HCT116 (cell line): Measurements from ENCODE around the gene CENPP. TPM values are rescaled to one million over a fixed set of nuclear protein-coding genes. Genes with fewer than 3 reads are reported as not detected.

Source experiments
- ATAC-seq: fragments of 200-7000 bp; cut with Tn5 transposase; 2 replicates; pipeline ENCODE4 v1.9.1; 2020; ENCODE audit warnings: mild to moderate bottlenecking, moderate library complexity
- BruUV-seq: library from RNA; stranded (reverse); fragments of 400-500 nt; replicated peaks from 2 replicates; lab custom pipeline; 2021; lab: Mats Ljungman, UMichigan
- CTCF ChIA-PET: fragments of 300-600 bp; sonication (Branson Sonifier 250); formaldehyde crosslinking; loops from one replicate; lab custom pipeline; 2021; ENCODE audit warnings: antibody characterized with exemption; lab: Charles Lee
- POLR2A ChIA-PET: fragments of 300-600, 350-600 bp; sonication (Branson Sonifier 250); formaldehyde crosslinking; loops from one replicate; lab custom pipeline; 2021; ENCODE audit warnings: antibody characterized with exemption; lab: Charles Lee
- RAD21 ChIA-PET, 2 experiments: fragments of 300-600 bp; sonication (Branson Sonifier 250); formaldehyde crosslinking; loops; one replicate each; lab custom pipeline; 2023; ENCODE audit warnings: low total read pairs in 2 of 2; ENCODE audit not compliant: uncharacterized antibody in 2 of 2, unreplicated experiment in 2 of 2, low non-redundant PET in 1 of 2; lab: Charles Lee
- DNase-seq: peaks from one replicate; pipeline ENCODE4 v3.0.0-alpha.2; 2010; ENCODE audit warnings: low read depth, low spot score
- H2AFZ ChIP-seq: fragments of 200-600 bp; shearing (Covaris generic), sonication (generic); 2 replicates; pipeline ENCODE4 v1.6.1; 2017; ENCODE audit warnings: low read depth, mixed run types, mixed read lengths, antibody characterized with exemption, low read length; ENCODE audit not compliant: poor library complexity, severe bottlenecking
- H3K27ac ChIP-seq: 2 replicates; pipeline ENCODE4 v1.5.1; 2012; ENCODE audit warnings: low read depth, low read length
- H3K27me3 ChIP-seq: fragments of 200-600 bp; sonication (generic); 2 replicates; pipeline ENCODE4 v1.6.1; 2016; ENCODE audit warnings: mixed run types, low read length, mixed read lengths; ENCODE audit not compliant: insufficient read depth
- H3K36me3 ChIP-seq, 2 experiments: fragments of 200-500 bp in 1 of 2; fragments of 200-600 bp in 1 of 2; sonication (Bioruptor generic) in 1 of 2; sonication (generic) in 1 of 2; 2 replicates each; pipeline versions ENCODE4 v1.5.1 to v1.6.1; 2014 to 2016; ENCODE audit warnings: low read length in 2 of 2, inconsistent platforms in 1 of 2, mixed read lengths in 1 of 2, mixed run types in 1 of 2; ENCODE audit not compliant: insufficient read depth in 2 of 2, control insufficient read depth in 1 of 2
- H3K4me1 ChIP-seq, 2 experiments: fragments of 200-600 bp in 1 of 2; sonication (generic) in 1 of 2; 2 replicates each; pipeline versions ENCODE4 v1.5.1 to v1.6.1; 2012 to 2017; ENCODE audit warnings: low read length in 2 of 2, inconsistent platforms in 1 of 2, mild to moderate bottlenecking in 1 of 2, mixed read lengths in 1 of 2, mixed run types in 1 of 2, moderate library complexity in 1 of 2; ENCODE audit not compliant: insufficient read depth in 2 of 2, control insufficient read depth in 1 of 2
- H3K4me2 ChIP-seq: fragments of 200-600 bp; sonication (generic); 2 replicates; pipeline ENCODE4 v1.6.1; 2017; ENCODE audit warnings: mixed run types, low read length, mixed read lengths
- H3K4me3 ChIP-seq, 2 experiments: fragments of 200-600 bp in 1 of 2; sonication (generic) in 1 of 2; replicated peaks in 1 of 2; 2 replicates each; pipeline ENCODE4 v1.5.1; 2011 to 2016; ENCODE audit warnings: low read length in 2 of 2, control low read depth in 1 of 2, low read depth in 1 of 2, mild to moderate bottlenecking in 1 of 2, mixed read lengths in 1 of 2, mixed run types in 1 of 2
- H3K79me2 ChIP-seq: fragments of 200-600 bp; sonication (generic); 2 replicates; pipeline ENCODE4 v1.6.1; 2017; ENCODE audit warnings: mild to moderate bottlenecking, mixed run types, low read length, moderate library complexity, mixed read lengths; ENCODE audit not compliant: insufficient read depth
- H3K9ac ChIP-seq: fragments of 200-600 bp; sonication (generic); 2 replicates; pipeline ENCODE4 v1.6.1; 2016; ENCODE audit warnings: low read length, mixed read lengths
- H3K9me2 ChIP-seq: fragments of 200-600 bp; sonication (generic), shearing (Covaris generic); 2 replicates; pipeline ENCODE4 v1.6.1; 2017; ENCODE audit warnings: mixed run types, mild to moderate bottlenecking, moderate library complexity; ENCODE audit not compliant: insufficient read depth
- H3K9me3 ChIP-seq, 2 experiments: fragments of 200-500 bp in 1 of 2; fragments of 200-600 bp in 1 of 2; sonication (Bioruptor generic) in 1 of 2; sonication (generic) in 1 of 2; 2 replicates each; pipeline ENCODE4 v1.6.1; 2014 to 2017; ENCODE audit warnings: low read length in 2 of 2, mixed read lengths in 2 of 2, inconsistent platforms in 1 of 2, low read depth in 1 of 2, mild to moderate bottlenecking in 1 of 2, mixed run types in 1 of 2, moderate library complexity in 1 of 2; ENCODE audit not compliant: control insufficient read depth in 1 of 2, insufficient read depth in 1 of 2
- H4K20me1 ChIP-seq: fragments of 200-600 bp; sonication (generic), shearing (Covaris generic); 2 replicates; pipeline ENCODE4 v1.6.1; 2017; ENCODE audit warnings: mixed run types, mild to moderate bottlenecking, moderate library complexity; ENCODE audit not compliant: insufficient read depth
- ATF3 ChIP-seq: IDR thresholded peaks from 2 replicates; pipeline ENCODE4 v1.6.1; 2012
- CBX3 ChIP-seq: IDR thresholded peaks from 2 replicates; pipeline ENCODE4 v1.6.1; 2012; ENCODE audit warnings: low read depth
- CEBPB ChIP-seq: IDR thresholded peaks from 2 replicates; pipeline ENCODE4 v1.6.1; 2012; ENCODE audit warnings: low read depth
- CTCF ChIP-seq, 3 experiments: fragments of 200-600 bp in 1 of 3; sonication (generic) in 1 of 3; IDR thresholded peaks in 2 of 3; conservative IDR thresholded peaks in 1 of 3; 2 replicates each; pipeline ENCODE4 v1.5.1; 2012 to 2017; ENCODE audit warnings: low read depth in 2 of 3, low read length in 2 of 3, antibody characterized with exemption in 1 of 3, borderline replicate concordance in 1 of 3, control low read depth in 1 of 3, mild to moderate bottlenecking in 1 of 3, mixed read lengths in 1 of 3, mixed run types in 1 of 3, moderate library complexity in 1 of 3; ENCODE audit not compliant: insufficient read depth in 1 of 3
- EZH2 ChIP-seq: fragments of 200-600 bp; sonication (generic); IDR thresholded peaks from 2 replicates; pipeline ENCODE4 v1.6.1; 2017; ENCODE audit warnings: antibody characterized with exemption, mixed run types
- EZH2phosphoT487 ChIP-seq: fragments of 200-600 bp; IDR thresholded peaks from 2 replicates; pipeline ENCODE4 v1.6.1; 2018; ENCODE audit warnings: antibody characterized with exemption, borderline replicate concordance
- JUND ChIP-seq: IDR thresholded peaks from 2 replicates; pipeline ENCODE4 v1.6.1; 2012
- POLR2A ChIP-seq: IDR thresholded peaks from 2 replicates; pipeline ENCODE4 v1.7.0; 2011; ENCODE audit warnings: borderline replicate concordance; ENCODE audit not compliant: insufficient read depth, insufficient read length; ENCODE audit errors: extremely low read depth
- POLR2AphosphoS5 ChIP-seq: IDR thresholded peaks from 2 replicates; pipeline ENCODE4 v1.6.1; 2011; ENCODE audit warnings: mild to moderate bottlenecking, low read depth, low read length, moderate library complexity
- RAD21 ChIP-seq: IDR thresholded peaks from 2 replicates; pipeline ENCODE4 v1.6.1; 2012; ENCODE audit warnings: low read depth, mild to moderate bottlenecking
- REST ChIP-seq: IDR thresholded peaks from 2 replicates; pipeline ENCODE4 v1.6.1; 2012; ENCODE audit warnings: low read depth
- SIN3A ChIP-seq: IDR thresholded peaks from 2 replicates; pipeline ENCODE4 v1.6.1; 2012; ENCODE audit warnings: low read depth
- SRF ChIP-seq: IDR thresholded peaks from 2 replicates; pipeline ENCODE4 v1.6.1; 2012; ENCODE audit warnings: low read depth
- TCF7L2 ChIP-seq: IDR thresholded peaks from 2 replicates; pipeline ENCODE4 v1.7.0; 2011; ENCODE audit warnings: borderline replicate concordance, inconsistent platforms; ENCODE audit not compliant: insufficient read depth, insufficient read length; ENCODE audit errors: extremely low read depth
- YY1 ChIP-seq: IDR thresholded peaks from 2 replicates; pipeline ENCODE4 v1.6.1; 2011; ENCODE audit warnings: low read length, low read depth, moderate library complexity, mild to moderate bottlenecking; ENCODE audit not compliant: insufficient replicate concordance; ENCODE audit errors: extremely low read depth
- ZFX ChIP-seq: fragments of 450-650 bp; IDR thresholded peaks from 2 replicates; pipeline ENCODE4 v1.6.1; 2017
- intact Hi-C: fragments of 100-400 bp; cut with micrococcal nuclease; formaldehyde crosslinking; loops from 2 replicates; pipeline ENCODE4 v1.10.0; 2022
- total RNA-seq: library from RNA; stranded (reverse); gene quantifications from one replicate; pipeline ENCODE4 v1.2.1, GENCODE V29; 2021; ENCODE audit not compliant: unreplicated experiment

Gene CENPP
- total RNA-seq, 1 experiment from 2014 or later: 7.0 TPM

GRCh38 chr9:92359394-92359995, 33.7 kb downstream of the CENPP start:
- CTCF ChIA-PET: no interaction called here
- Histone ChIP-seq H3K9me2 (no peaks in the 10 kb centered on the region), H2AFZ (no peak overlapping the region), H3K4me3 (no peak overlapping the region), H3K4me1 (no peaks in the 10 kb centered on the region), H3K4me2 (no peak overlapping the region), H3K36me3 (no peaks in the 10 kb centered on the region), H3K27ac (no peak overlapping the region), H3K9me3 (no peaks in the 10 kb centered on the region), H3K27me3 (no peaks in the 10 kb centered on the region), H3K9ac (no peak overlapping the region), H4K20me1 (no peaks in the 10 kb centered on the region), H3K79me2 (no peaks in the 10 kb centered on the region)
- BruUV-seq: no TSS peak
- no peak for ATAC-seq
- TF ChIP-seq ATF3 (no peak), RAD21 (no peak), TCF7L2 (no peak), ZFX (no peak), CBX3 (no peak), JUND (no peak)
- POLR2A ChIA-PET: no interaction called here
- no peak for DNase-seq
- intact Hi-C loops: no loop called here
- RAD21 ChIA-PET: no interaction called here

GRCh38 chr9:92360083-92360482, 34.3 kb downstream of the CENPP start:
- H3K4me2 ChIP-seq: no peak overlapping the region
- no peak overlapping the region for H2AFZ ChIP-seq
- H3K9me2 ChIP-seq: no peaks in the 10 kb centered on the region
- no peak overlapping the region for H3K9ac ChIP-seq
- RAD21 ChIA-PET: no interaction called here
- BruUV-seq: no TSS peak
- intact Hi-C loops: no loop called here
- H3K79me2 ChIP-seq: no peaks in the 10 kb centered on the region
- H4K20me1 ChIP-seq: no peaks in the 10 kb centered on the region
- H3K9me3 ChIP-seq: no peaks in the 10 kb centered on the region
- H3K27ac ChIP-seq: no peak overlapping the region
- H3K27me3 ChIP-seq: no peaks in the 10 kb centered on the region
- H3K4me3 ChIP-seq: no peak overlapping the region
- H3K36me3 ChIP-seq: no peaks in the 10 kb centered on the region
- CTCF ChIA-PET: no interaction called here
- ATAC-seq: no peak
- POLR2A ChIA-PET: no interaction called here
- no peaks in the 10 kb centered on the region for H3K4me1 ChIP-seq
- DNase-seq: no peak
- TF ChIP-seq REST (no peak), SRF (no peak), YY1 (no peak), RAD21 (no peak), EZH2phosphoT487 (no peak), JUND (no peak), POLR2A (no peak), SIN3A (no peak), ATF3 (no peak), POLR2AphosphoS5 (no peak), CTCF (IDR thresholded peaks at IDR 0.05 in 2 of 3, conservative IDR thresholded peaks at IDR 0.05 in 1 of 3; ENCODE audit: borderline replicate concordance in 1 of 3, insufficient read depth in 1 of 3, low read depth in 2 of 3, low read length in 2 of 3) (no peak), CEBPB (no peak), EZH2 (no peak)
